T-helper 2 cell treated with Interferon-gamma antibody and Interleukin-4, amounts not matched to agents 5 μg/mL and 100 μg/mL, for 36 hours (primary cell): ENCODE measurements around the gene RAB7B.
A peak's percentile ranks its signal among the peaks of the same experiment; 100 is the strongest.

ENCODE experiments used
- DNase-seq: peaks from one replicate; pipeline ENCODE4 v3.0.0; 2021; ENCODE audit warnings: low spot score
- H3K27ac Mint-ChIP-seq: one replicate; pipeline ENCODE4 v1.8.0; 2021; ENCODE audit warnings: mild to moderate bottlenecking, mixed read lengths
- H3K27me3 Mint-ChIP-seq: one replicate; pipeline ENCODE4 v1.8.0; 2021; ENCODE audit warnings: low read depth, mixed read lengths
- H3K36me3 Mint-ChIP-seq: one replicate; pipeline ENCODE4 v1.8.0; 2021; ENCODE audit warnings: low read depth, mixed read lengths
- H3K4me1 Mint-ChIP-seq: one replicate; pipeline ENCODE4 v1.8.0; 2021; ENCODE audit warnings: low read depth, mixed read lengths
- H3K4me3 Mint-ChIP-seq: one replicate; pipeline ENCODE4 v1.8.0; 2022; ENCODE audit warnings: mild to moderate bottlenecking, moderate library complexity, mixed read lengths
- H3K9me3 Mint-ChIP-seq: one replicate; pipeline ENCODE4 v1.8.0; 2021; ENCODE audit warnings: mixed read lengths

The RAB7B gene

GRCh38 chr1:205979301-205979700 lies 23.9 kb downstream of the RAB7B start:
- Mint-ChIP-seq H3K4me1 (no peaks in the 10 kb centered on the region), H3K27ac (no peak overlapping the region), H3K36me3 (no peaks in the 10 kb centered on the region), H3K9me3 (peaks cover 10% of the 10 kb centered on the region), H3K27me3 (no peaks in the 10 kb centered on the region), H3K4me3 (no peak overlapping the region)
- DNase-seq: no peak

GRCh38 chr1:205978676-205979075 lies 24.5 kb downstream of the RAB7B start:
- H3K4me1 Mint-ChIP-seq: no peaks in the 10 kb centered on the region
- H3K4me3 Mint-ChIP-seq: no peak overlapping the region
- H3K9me3 Mint-ChIP-seq: peaks cover 16% of the 10 kb centered on the region
- no peak overlapping the region for H3K27ac Mint-ChIP-seq
- H3K27me3 Mint-ChIP-seq: no peaks in the 10 kb centered on the region
- H3K36me3 Mint-ChIP-seq: no peaks in the 10 kb centered on the region
- no peak for DNase-seq

GRCh38 chr1:205977402-205978014 lies 25.7 kb downstream of the RAB7B start:
- Mint-ChIP-seq H3K27me3 (no peaks in the 10 kb centered on the region), H3K9me3 (peaks cover 18% of the 10 kb centered on the region), H3K27ac (no peak overlapping the region), H3K4me3 (no peak overlapping the region), H3K4me1 (no peaks in the 10 kb centered on the region), H3K36me3 (no peaks in the 10 kb centered on the region)
- DNase-seq: peak; percentile 55

GRCh38 chr1:205976708-205977401 lies 26.3 kb downstream of the RAB7B start:
- DNase-seq: no peak
- Mint-ChIP-seq H3K4me1 (no peaks in the 10 kb centered on the region), H3K36me3 (no peaks in the 10 kb centered on the region), H3K27ac (no peak overlapping the region), H3K9me3 (peaks cover 18% of the 10 kb centered on the region), H3K27me3 (no peaks in the 10 kb centered on the region), H3K4me3 (no peak overlapping the region)

- Mint-ChIP-seq H3K36me3 (no peaks in the 10 kb centered on the region), H3K4me3 (no peak overlapping the region), H3K27me3 (no peaks in the 10 kb centered on the region), H3K4me1 (no peaks in the 10 kb centered on the region), H3K9me3 (peaks cover 18% of the 10 kb centered on the region), H3K27ac (no peak overlapping the region)
- no peak for DNase-seq
These were observed 27.2 kb downstream of the RAB7B start for GRCh38 chr1:205976036-205976435.

- Mint-ChIP-seq H3K36me3 (no peaks in the 10 kb centered on the region), H3K27me3 (no peaks in the 10 kb centered on the region), H3K9me3 (peaks cover 18% of the 10 kb centered on the region), H3K4me3 (no peak overlapping the region), H3K4me1 (no peaks in the 10 kb centered on the region), H3K27ac (no peak overlapping the region)
- DNase-seq: no peak
These were observed 27.7 kb downstream of the RAB7B start for GRCh38 chr1:205975387-205975998.

- Mint-ChIP-seq H3K27ac (no peak overlapping the region), H3K36me3 (no peaks in the 10 kb centered on the region), H3K4me1 (no peaks in the 10 kb centered on the region), H3K9me3 (peaks cover 18% of the 10 kb centered on the region), H3K4me3 (no peak overlapping the region), H3K27me3 (no peaks in the 10 kb centered on the region)
- DNase-seq: no peak
These were observed 28.5 kb downstream of the RAB7B start for GRCh38 chr1:205974712-205975111.

GRCh38 chr1:205973377-205974232 lies 29.6 kb downstream of the RAB7B start:
- no peak for DNase-seq
- no peaks in the 10 kb centered on the region for H3K36me3 Mint-ChIP-seq
- H3K27ac Mint-ChIP-seq: no peak overlapping the region
- no peak overlapping the region for H3K4me3 Mint-ChIP-seq
- H3K27me3 Mint-ChIP-seq: no peaks in the 10 kb centered on the region
- H3K9me3 Mint-ChIP-seq: peaks cover 18% of the 10 kb centered on the region
- H3K4me1 Mint-ChIP-seq: no peaks in the 10 kb centered on the region

- Mint-ChIP-seq H3K4me3 (no peak overlapping the region), H3K9me3 (peaks cover 18% of the 10 kb centered on the region), H3K27me3 (no peaks in the 10 kb centered on the region), H3K4me1 (no peaks in the 10 kb centered on the region), H3K36me3 (no peaks in the 10 kb centered on the region), H3K27ac (no peak overlapping the region)
- DNase-seq: no peak
These were observed 30.6 kb downstream of the RAB7B start for GRCh38 chr1:205972491-205973168.

- Mint-ChIP-seq H3K4me3 (no peak overlapping the region), H3K9me3 (peaks cover 18% of the 10 kb centered on the region), H3K36me3 (no peaks in the 10 kb centered on the region), H3K4me1 (no peaks in the 10 kb centered on the region), H3K27me3 (no peaks in the 10 kb centered on the region), H3K27ac (no peak overlapping the region)
- DNase-seq: no peak
These were observed 31.1 kb downstream of the RAB7B start for GRCh38 chr1:205972081-205972480.

- Mint-ChIP-seq H3K27me3 (no peaks in the 10 kb centered on the region), H3K4me3 (no peak overlapping the region), H3K9me3 (peaks cover 18% of the 10 kb centered on the region), H3K36me3 (no peaks in the 10 kb centered on the region), H3K4me1 (no peaks in the 10 kb centered on the region), H3K27ac (no peak overlapping the region)
- no peak for DNase-seq
These were observed 32.1 kb downstream of the RAB7B start for GRCh38 chr1:205971082-205971481.

- Mint-ChIP-seq H3K27me3 (no peaks in the 10 kb centered on the region), H3K36me3 (no peaks in the 10 kb centered on the region), H3K27ac (no peak overlapping the region), H3K4me1 (no peaks in the 10 kb centered on the region), H3K4me3 (no peak overlapping the region), H3K9me3 (peaks cover 18% of the 10 kb centered on the region)
- DNase-seq: no peak
These were observed 32.7 kb downstream of the RAB7B start for GRCh38 chr1:205970486-205970885.

GRCh38 chr1:205969229-205969628 lies 34.0 kb downstream of the RAB7B start:
- no peak for DNase-seq
- no peaks in the 10 kb centered on the region for H3K27me3 Mint-ChIP-seq
- peaks cover 8% of the 10 kb centered on the region for H3K9me3 Mint-ChIP-seq
- no peaks in the 10 kb centered on the region for H3K4me1 Mint-ChIP-seq
- no peak overlapping the region for H3K4me3 Mint-ChIP-seq
- no peaks in the 10 kb centered on the region for H3K36me3 Mint-ChIP-seq
- no peak overlapping the region for H3K27ac Mint-ChIP-seq
